GM18520 (cell line): ENCODE measurements around the gene ATG16L1.
A peak's percentile ranks its signal among the peaks of the same experiment; 100 is the strongest.

Experiments used
- ATAC-seq: cut with Tn5 transposase; IDR thresholded peaks from one replicate; pipeline ENCODE4 v1.9.1; 2021; ENCODE audit not compliant: unreplicated experiment

Gene ATG16L1

GRCh38 chr2:233251306-233252116 lies at the start of gene ATG16L1:
Gene ATG16L1, plus strand, starts transcription at chr2:233251673. Its CDS starts 155 bp downstream, at chr2:233251828.
- peak; percentile 92 for ATAC-seq

- no peak for ATAC-seq
Observed at GRCh38 chr2:233202531-233202944, 48.9 kb upstream of the ATG16L1 start.

GRCh38 chr2:233203060-233203459 lies 48.4 kb upstream of the ATG16L1 start:
- ATAC-seq: no peak

GRCh38 chr2:233204286-233204936 lies 47.1 kb upstream of the ATG16L1 start:
- no peak for ATAC-seq

GRCh38 chr2:233208382-233209116 lies 42.9 kb upstream of the ATG16L1 start:
- no peak for ATAC-seq

GRCh38 chr2:233209117-233209532 lies 42.3 kb upstream of the ATG16L1 start:
- no peak for ATAC-seq

GRCh38 chr2:233209533-233210171 lies 41.8 kb upstream of the ATG16L1 start:
- ATAC-seq: no peak

- no peak for ATAC-seq
Observed at GRCh38 chr2:233210281-233210680, 41.2 kb upstream of the ATG16L1 start.

- ATAC-seq: no peak
Observed at GRCh38 chr2:233210843-233211547, 40.5 kb upstream of the ATG16L1 start.

- ATAC-seq: no peak
Observed at GRCh38 chr2:233211548-233211895, 40.0 kb upstream of the ATG16L1 start.

- no peak for ATAC-seq
Observed at GRCh38 chr2:233213011-233213410, 38.5 kb upstream of the ATG16L1 start.

- no peak for ATAC-seq
Observed at GRCh38 chr2:233213975-233214374, 37.5 kb upstream of the ATG16L1 start.

- ATAC-seq: no peak
Observed at GRCh38 chr2:233217892-233218377, 33.5 kb upstream of the ATG16L1 start.

GRCh38 chr2:233218836-233219235 lies 32.6 kb upstream of the ATG16L1 start:
- ATAC-seq: no peak

GRCh38 chr2:233219848-233220247 lies 31.6 kb upstream of the ATG16L1 start:
- ATAC-seq: no peak

GRCh38 chr2:233221378-233222063 lies 30.0 kb upstream of the ATG16L1 start:
- ATAC-seq: no peak

GRCh38 chr2:233223059-233223894 lies 28.2 kb upstream of the ATG16L1 start:
- ATAC-seq: no peak

GRCh38 chr2:233225230-233226068 lies 26.0 kb upstream of the ATG16L1 start:
- no peak for ATAC-seq
